CD4-positive, CD25-positive, alpha-beta regulatory T cell (primary cell): ENCODE measurements around the gene RTF2. TPM values are rescaled to one million over a fixed set of nuclear protein-coding genes. Genes with fewer than 3 reads are reported as not detected.

Experiments used
- ATAC-seq, 2 donors: fragments of 150-1000 bp; cut with Tn5 transposase; one replicate each; pipeline ENCODE4 v1.10.0; 2021; ENCODE audit warnings: low read depth in 2 of 2, moderate number of reproducible peaks in 2 of 2, moderate library complexity in 1 of 2
- DNase-seq, 3 donors: peaks; one replicate each; pipeline versions ENCODE4 v3.0.0 to v3.0.0-alpha.2; 2012 to 2022; ENCODE audit warnings: mixed read lengths in 1 of 3
- H3K27ac ChIP-seq: one replicate; pipeline ENCODE4 v1.7.0; 2013; ENCODE audit warnings: mild to moderate bottlenecking, low read length; ENCODE audit not compliant: insufficient read depth, poor library complexity, severe bottlenecking
- H3K27me3 ChIP-seq: one replicate; pipeline ENCODE4 v1.7.0; 2013; ENCODE audit warnings: low read length; ENCODE audit not compliant: control insufficient read depth, insufficient read depth
- H3K36me3 ChIP-seq: one replicate; pipeline ENCODE4 v1.7.0; 2013; ENCODE audit warnings: mild to moderate bottlenecking, low read length, moderate library complexity; ENCODE audit not compliant: control insufficient read depth, insufficient read depth
- H3K4me1 ChIP-seq: 2 replicates; pipeline ENCODE4 v1.7.0; 2013; ENCODE audit warnings: mild to moderate bottlenecking, low read length; ENCODE audit not compliant: insufficient read depth, control insufficient read depth, poor library complexity, severe bottlenecking
- H3K4me3 ChIP-seq: one replicate; pipeline ENCODE4 v1.7.0; 2013; ENCODE audit warnings: low read depth, mild to moderate bottlenecking, low read length, moderate library complexity
- H3K9me3 ChIP-seq, 2 experiments: 1 replicate in 1 of 2; 2 replicates in 1 of 2; pipeline ENCODE4 v1.7.0; 2013; ENCODE audit warnings: low read length in 2 of 2, mild to moderate bottlenecking in 1 of 2, moderate library complexity in 1 of 2; ENCODE audit not compliant: control insufficient read depth in 2 of 2
- H3K27ac Mint-ChIP-seq, 3 donors: one replicate each; pipeline ENCODE4 v1.8.0; 2020 to 2022; ENCODE audit warnings: mild to moderate bottlenecking in 3 of 3, mixed read lengths in 3 of 3, moderate library complexity in 2 of 3
- H3K27me3 Mint-ChIP-seq: one replicate; pipeline ENCODE4 v1.8.0; 2022; ENCODE audit warnings: mild to moderate bottlenecking, mixed read lengths
- H3K36me3 Mint-ChIP-seq: one replicate; pipeline ENCODE4 v1.8.0; 2020; ENCODE audit warnings: mixed read lengths
- H3K4me1 Mint-ChIP-seq, 4 donors: one replicate each; pipeline ENCODE4 v1.8.0; 2020 to 2022; ENCODE audit warnings: mixed read lengths in 4 of 4, mild to moderate bottlenecking in 1 of 4
- H3K4me3 Mint-ChIP-seq, 4 donors: one replicate each; pipeline ENCODE4 v1.8.0; 2020 to 2022; ENCODE audit warnings: mild to moderate bottlenecking in 4 of 4, mixed read lengths in 4 of 4, moderate library complexity in 3 of 4
- H3K9me3 Mint-ChIP-seq, 7 donors: one replicate each; pipeline ENCODE4 v1.8.0; 2020 to 2022; ENCODE audit warnings: mixed read lengths in 7 of 7, mild to moderate bottlenecking in 3 of 7, moderate library complexity in 2 of 7
- polyA plus RNA-seq, 4 donors: library from polyadenylated mRNA; unstranded; fragments of 300-500 nt; fragmentation: Illumina TruSeq; gene quantifications; one replicate each; pipeline ENCODE4 v1.2.3, GENCODE V29; 2021
- total RNA-seq: library from RNA; stranded (reverse); gene quantifications from one replicate; pipeline ENCODE4 v1.2.3, GENCODE V29; 2022

Gene RTF2, protein sequence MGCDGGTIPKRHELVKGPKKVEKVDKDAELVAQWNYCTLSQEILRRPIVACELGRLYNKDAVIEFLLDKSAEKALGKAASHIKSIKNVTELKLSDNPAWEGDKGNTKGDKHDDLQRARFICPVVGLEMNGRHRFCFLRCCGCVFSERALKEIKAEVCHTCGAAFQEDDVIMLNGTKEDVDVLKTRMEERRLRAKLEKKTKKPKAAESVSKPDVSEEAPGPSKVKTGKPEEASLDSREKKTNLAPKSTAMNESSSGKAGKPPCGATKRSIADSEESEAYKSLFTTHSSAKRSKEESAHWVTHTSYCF
- total RNA-seq = 74.3 TPM
- 100 to 1,000 TPM; 110 to 133 (median 123) TPM for polyA plus RNA-seq

- Mint-ChIP-seq H3K9me3 (no peaks in the 10 kb centered on the region), H3K27ac (peak within 1 kb of the TSS; percentile 95 to 100 (median 100)), H3K4me3 (peak within 1 kb of the TSS; percentile 93 to 99 (median 98)), H3K36me3 (peaks cover 11% of the 10 kb centered on the region), H3K4me1 (peaks cover 12 to 40% (median 23%) of the 10 kb centered on the region in 4 donors), H3K27me3 (no peaks in the 10 kb centered on the region)
- DNase-seq (peak; percentile 93 to 97 (median 96)), ATAC-seq (peak; percentile 99)
- H3K4me1 ChIP-seq = peaks cover 21% of the 10 kb centered on the region
- no peaks in the 10 kb centered on the region for H3K27me3 ChIP-seq
- H3K9me3 ChIP-seq = no peaks in the 10 kb centered on the region
- H3K36me3 ChIP-seq = peaks cover 8% of the 10 kb centered on the region
- peak within 1 kb of the TSS; percentile 98 for H3K4me3 ChIP-seq
- H3K27ac ChIP-seq = peak within 1 kb of the TSS; percentile 91
Measured at GRCh38 chr20:56468316-56469076, at the start of gene RTF2. RTF2 (plus strand) TSS chr20:56468627; CDS start chr20:56468698, 71 bp downstream.

- Histone ChIP-seq H3K36me3 (no peaks in the 10 kb centered on the region), H3K4me3 (no peak overlapping the region), H3K4me1 (peaks cover 22% of the 10 kb centered on the region), H3K27ac (no peak overlapping the region), H3K27me3 (no peaks in the 10 kb centered on the region), H3K9me3 (no peaks in the 10 kb centered on the region)
- ATAC-seq (no peak), DNase-seq (no peak)
- H3K9me3 Mint-ChIP-seq = no peaks in the 10 kb centered on the region
- H3K4me3 Mint-ChIP-seq = peak overlapping the region in 1 of 4 donors; percentile 67
- peaks cover 0 to 53% (median 40%) of the 10 kb centered on the region in 4 donors for H3K4me1 Mint-ChIP-seq
- H3K27ac Mint-ChIP-seq = peak overlapping the region in 2 of 3 donors; percentile 32 to 96
- peaks cover 13% of the 10 kb centered on the region for H3K36me3 Mint-ChIP-seq
- no peaks in the 10 kb centered on the region for H3K27me3 Mint-ChIP-seq
Measured at GRCh38 chr20:56420028-56420427, 48.4 kb upstream of the RTF2 start.

- Histone ChIP-seq H3K27me3 (no peaks in the 10 kb centered on the region), H3K9me3 (no peaks in the 10 kb centered on the region), H3K27ac (no peak overlapping the region), H3K4me1 (peaks cover 16% of the 10 kb centered on the region), H3K4me3 (no peak overlapping the region), H3K36me3 (no peaks in the 10 kb centered on the region)
- Mint-ChIP-seq H3K4me3 (peak overlapping the region in 2 of 4 donors; percentile 27 to 51), H3K4me1 (peaks cover 0 to 47% (median 36%) of the 10 kb centered on the region in 4 donors), H3K9me3 (no peaks in the 10 kb centered on the region), H3K27ac (peak overlapping the region in 2 of 3 donors; percentile 55 to 96), H3K36me3 (peaks cover 13% of the 10 kb centered on the region), H3K27me3 (no peaks in the 10 kb centered on the region)
- ATAC-seq (no peak), DNase-seq (no peak)
Measured at GRCh38 chr20:56420940-56421688, 47.3 kb upstream of the RTF2 start.

DNA sequence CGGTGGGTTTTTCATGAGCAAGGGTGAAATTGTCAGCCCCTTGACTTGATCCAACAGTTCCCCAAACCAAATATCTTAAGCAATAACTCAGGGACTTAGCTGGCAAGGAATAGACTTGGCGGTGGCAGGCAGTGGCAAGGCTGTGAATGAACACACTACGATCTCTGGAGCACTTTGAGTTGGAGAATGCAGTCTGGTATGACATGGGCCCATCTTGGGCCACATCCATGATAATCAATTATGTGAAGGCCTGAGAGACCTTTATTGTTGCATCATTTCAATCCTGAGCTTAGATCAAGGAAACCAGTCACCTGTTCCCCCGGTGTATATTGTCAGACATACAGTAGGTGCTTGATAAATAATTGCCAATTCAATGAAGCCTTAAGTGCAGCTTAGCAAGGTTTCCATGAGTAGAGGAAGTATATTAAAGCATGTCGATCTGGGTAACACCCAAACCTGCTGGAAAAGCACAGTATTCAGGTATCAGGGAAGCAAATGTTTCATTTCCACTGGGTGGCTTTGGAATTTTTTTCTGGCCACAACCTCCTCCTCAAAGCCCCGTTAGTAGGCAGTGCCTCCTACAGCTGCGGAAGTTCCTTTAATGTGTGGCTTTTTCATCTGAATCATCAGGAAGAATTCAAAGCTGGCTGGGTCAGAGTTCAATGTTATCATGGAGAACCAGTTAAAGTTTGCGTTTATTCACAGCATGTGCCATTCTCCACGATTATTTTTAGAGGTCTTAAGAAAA lies 46.2 kb upstream of the RTF2 start:
- Mint-ChIP-seq H3K4me1 (peaks cover 0 to 42% (median 33%) of the 10 kb centered on the region in 4 donors), H3K36me3 (peaks cover 11% of the 10 kb centered on the region), H3K27me3 (no peaks in the 10 kb centered on the region), H3K4me3 (peak overlapping the region in 2 of 4 donors; percentile 8), H3K27ac (peak overlapping the region in 2 of 3 donors; percentile 44 to 50), H3K9me3 (no peaks in the 10 kb centered on the region)
- Histone ChIP-seq H3K9me3 (no peaks in the 10 kb centered on the region), H3K27me3 (no peaks in the 10 kb centered on the region), H3K4me1 (peaks cover 16% of the 10 kb centered on the region), H3K27ac (no peak overlapping the region), H3K4me3 (no peak overlapping the region), H3K36me3 (no peaks in the 10 kb centered on the region)
- ATAC-seq = no peak
- no peak for DNase-seq

DNA sequence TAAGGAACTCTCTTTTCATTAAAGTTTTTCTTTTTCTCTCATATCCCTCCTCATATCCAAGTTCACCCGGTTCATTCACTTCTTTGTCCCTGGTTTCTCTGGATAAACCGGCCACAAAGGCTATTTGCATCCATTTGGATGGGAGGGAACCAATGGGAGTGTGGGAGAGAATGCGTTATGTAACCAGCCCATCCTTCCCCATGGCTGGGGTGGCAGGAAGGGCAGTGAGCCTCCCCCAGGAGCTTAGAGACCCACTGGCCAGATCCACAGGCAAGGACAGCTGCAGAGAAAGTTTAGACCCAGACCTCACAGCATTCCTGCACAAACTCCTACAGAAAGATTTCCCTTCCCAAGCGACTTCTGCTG lies 45.6 kb upstream of the RTF2 start:
- Mint-ChIP-seq H3K9me3 (no peaks in the 10 kb centered on the region), H3K4me3 (no peak overlapping the region), H3K27ac (peak overlapping the region in 1 of 3 donors; percentile 50), H3K4me1 (peaks cover 0 to 40% (median 29%) of the 10 kb centered on the region in 4 donors), H3K36me3 (peaks cover 7% of the 10 kb centered on the region), H3K27me3 (no peaks in the 10 kb centered on the region)
- H3K27ac ChIP-seq = no peak overlapping the region
- H3K27me3 ChIP-seq = no peaks in the 10 kb centered on the region
- no peak for DNase-seq
- no peak overlapping the region for H3K4me3 ChIP-seq
- ATAC-seq = no peak
- peaks cover 16% of the 10 kb centered on the region for H3K4me1 ChIP-seq
- no peaks in the 10 kb centered on the region for H3K36me3 ChIP-seq
- no peaks in the 10 kb centered on the region for H3K9me3 ChIP-seq

DNA sequence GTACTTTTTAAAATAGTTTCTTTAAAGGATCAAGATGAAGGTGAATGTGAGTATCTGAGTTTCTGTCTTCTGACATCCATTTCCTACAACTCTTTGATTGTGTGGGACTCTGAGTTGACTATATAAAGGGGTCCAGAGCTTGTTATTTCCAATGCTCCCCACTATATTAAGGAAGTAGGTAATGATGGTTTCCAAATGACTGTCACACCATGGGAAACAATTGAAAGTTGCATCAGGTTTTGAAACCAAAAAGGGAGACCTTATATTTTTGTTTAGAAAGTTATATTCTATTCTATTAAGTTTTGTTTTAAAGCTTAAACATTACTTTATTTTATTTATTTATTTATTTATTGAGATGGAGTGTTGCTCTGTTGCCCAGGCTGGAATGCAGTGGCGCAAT lies 45.2 kb upstream of the RTF2 start:
- Histone ChIP-seq H3K4me3 (no peak overlapping the region), H3K9me3 (no peaks in the 10 kb centered on the region), H3K4me1 (peaks cover 12% of the 10 kb centered on the region), H3K27me3 (no peaks in the 10 kb centered on the region), H3K36me3 (no peaks in the 10 kb centered on the region), H3K27ac (no peak overlapping the region)
- Mint-ChIP-seq H3K36me3 (peaks cover 3% of the 10 kb centered on the region), H3K9me3 (peaks cover 0 to 1% (median 0%) of the 10 kb centered on the region in 7 donors), H3K4me3 (no peak overlapping the region), H3K27me3 (no peaks in the 10 kb centered on the region), H3K27ac (no peak overlapping the region), H3K4me1 (peaks cover 0 to 36% (median 26%) of the 10 kb centered on the region in 4 donors)
- ATAC-seq = no peak
- no peak for DNase-seq

GRCh38 chr20:56423886-56424285 lies 44.5 kb upstream of the RTF2 start:
- ATAC-seq = no peak
- no peak for DNase-seq
- no peak overlapping the region for H3K27ac ChIP-seq
- Mint-ChIP-seq H3K4me3 (peak overlapping the region in 1 of 4 donors; percentile 4), H3K9me3 (peaks cover 0 to 1% (median 0%) of the 10 kb centered on the region in 7 donors), H3K27me3 (no peaks in the 10 kb centered on the region), H3K27ac (no peak overlapping the region), H3K4me1 (peaks cover 0 to 31% (median 23%) of the 10 kb centered on the region in 4 donors), H3K36me3 (peaks cover 2% of the 10 kb centered on the region)
- no peak overlapping the region for H3K4me3 ChIP-seq
- no peaks in the 10 kb centered on the region for H3K27me3 ChIP-seq
- H3K4me1 ChIP-seq = peaks cover 8% of the 10 kb centered on the region
- H3K9me3 ChIP-seq = no peaks in the 10 kb centered on the region
- H3K36me3 ChIP-seq = no peaks in the 10 kb centered on the region
